SK-N-SH (cell line): ENCODE data around the gene SOX8. TPM values are rescaled to one million over a fixed set of nuclear protein-coding genes. Genes with fewer than 3 reads are reported as not detected.

Experiments used
- CTCF ChIA-PET: fragments of 300-600, 350-600 bp; formaldehyde crosslinking; extraction: SDS; loops from one replicate; lab custom pipeline; 2021; lab: Yijun Ruan, JAX
- POLR2A ChIA-PET: fragments of 350-600 bp; sonication (Branson Sonifier 250); formaldehyde crosslinking; extraction: SDS; loops from one replicate; lab custom pipeline; 2020; ENCODE audit warnings: antibody characterized with exemption, inconsistent platforms; lab: Yijun Ruan, JAX
- DNase-seq: peaks from one replicate; pipeline ENCODE4 v3.0.0; 2012
- H2AFZ ChIP-seq: fragments of 200-600 bp; sonication (generic); 2 replicates; pipeline ENCODE4 v1.8.1; 2016; ENCODE audit warnings: antibody characterized with exemption, mild to moderate bottlenecking, low read depth
- H3F3A ChIP-seq: fragments of 200-600 bp; sonication (generic); replicated peaks from 2 replicates; pipeline ENCODE3; 2016; ENCODE audit warnings: antibody characterized with exemption, mild to moderate bottlenecking; ENCODE audit not compliant: insufficient read depth
- H3K27ac ChIP-seq, 2 experiments: fragments of 200-500 bp in 1 of 2; fragments of 200-600 bp in 1 of 2; sonication (Bioruptor generic) in 1 of 2; sonication (generic), shearing (Covaris generic) in 1 of 2; 2 replicates each; pipeline versions ENCODE4 v1.5.1 to v1.6.1; 2014 to 2016; ENCODE audit warnings: low read depth in 2 of 2, inconsistent platforms in 1 of 2, low read length in 1 of 2, mild to moderate bottlenecking in 1 of 2, mixed read lengths in 1 of 2
- H3K27me3 ChIP-seq: fragments of 200-600 bp; sonication (generic), shearing (Covaris generic); 2 replicates; pipeline ENCODE4 v1.6.1; 2016; ENCODE audit warnings: mixed run types; ENCODE audit not compliant: insufficient read depth
- H3K36me3 ChIP-seq, 2 experiments: fragments of 200-500 bp in 1 of 2; fragments of 200-600 bp in 1 of 2; sonication (Bioruptor generic) in 1 of 2; sonication (generic) in 1 of 2; replicated peaks in 1 of 2; 2 replicates each; pipeline versions ENCODE3 to v1.5.1; 2014 to 2016; ENCODE audit warnings: low read length in 1 of 2, mild to moderate bottlenecking in 1 of 2; ENCODE audit not compliant: insufficient read depth in 2 of 2, control insufficient read depth in 1 of 2
- H3K4me1 ChIP-seq, 2 experiments: fragments of 200-500 bp in 1 of 2; fragments of 200-600 bp in 1 of 2; sonication (Bioruptor generic) in 1 of 2; sonication (generic), shearing (Covaris generic) in 1 of 2; 2 replicates each; pipeline versions ENCODE4 v1.5.1 to v1.6.1; 2014 to 2016; ENCODE audit warnings: low read depth in 1 of 2, low read length in 1 of 2, mixed run types in 1 of 2; ENCODE audit not compliant: insufficient read depth in 2 of 2, control insufficient read depth in 1 of 2
- H3K4me2 ChIP-seq: fragments of 200-600 bp; sonication (generic), shearing (Covaris generic); 2 replicates; pipeline ENCODE4 v1.6.1; 2017; ENCODE audit warnings: mixed run types
- H3K4me3 ChIP-seq, 2 experiments: fragments of 200-500 bp in 1 of 2; fragments of 200-600 bp in 1 of 2; sonication (Bioruptor generic) in 1 of 2; sonication (generic), shearing (Covaris generic) in 1 of 2; 2 replicates each; pipeline versions ENCODE4 v1.5.1 to v1.8.1; 2014 to 2016; ENCODE audit warnings: low read depth in 2 of 2, inconsistent platforms in 1 of 2, low read length in 1 of 2, mild to moderate bottlenecking in 1 of 2, mixed read lengths in 1 of 2, moderate library complexity in 1 of 2
- H3K79me2 ChIP-seq: fragments of 200-600 bp; sonication (generic); 2 replicates; pipeline ENCODE4 v1.8.1; 2017; ENCODE audit warnings: mild to moderate bottlenecking; ENCODE audit not compliant: insufficient read depth
- H3K9ac ChIP-seq: fragments of 200-600 bp; sonication (generic); 2 replicates; pipeline ENCODE4 v1.6.1; 2017; ENCODE audit warnings: mixed run types
- H3K9me2 ChIP-seq: fragments of 200-600 bp; sonication (generic); 2 replicates; pipeline ENCODE4 v1.6.1; 2017; ENCODE audit warnings: mixed run types
- H3K9me3 ChIP-seq: fragments of 200-600 bp; sonication (generic); 2 replicates; pipeline ENCODE4 v1.6.1; 2017; ENCODE audit warnings: mixed run types, mild to moderate bottlenecking, moderate library complexity
- H4K20me1 ChIP-seq: fragments of 200-600 bp; sonication (generic); 2 replicates; pipeline ENCODE4 v1.6.1; 2017; ENCODE audit warnings: mild to moderate bottlenecking, mixed run types; ENCODE audit not compliant: insufficient read depth
- EP300 ChIP-seq, 2 experiments: IDR thresholded peaks; 2 replicates each; pipeline versions ENCODE4 v1.4.0 to v1.6.1; 2012; ENCODE audit warnings: borderline replicate concordance in 1 of 2, low read depth in 1 of 2, low read length in 1 of 2
- FOSL2 ChIP-seq: IDR thresholded peaks from 2 replicates; pipeline ENCODE4 v1.4.0; 2012; ENCODE audit warnings: low read depth, mild to moderate bottlenecking, moderate library complexity, borderline replicate concordance
- MAX ChIP-seq: IDR thresholded peaks from 2 replicates; pipeline ENCODE4 v1.4.0; 2012; ENCODE audit warnings: low read depth
- NFIC ChIP-seq: IDR thresholded peaks from 2 replicates; pipeline ENCODE4 v1.4.0; 2012; ENCODE audit warnings: borderline replicate concordance
- POLR2AphosphoS5 ChIP-seq: IDR thresholded peaks from 2 replicates; pipeline ENCODE4 v1.6.1; 2012; ENCODE audit warnings: low read depth, low read length
- RXRA ChIP-seq: IDR thresholded peaks from 2 replicates; pipeline ENCODE4 v1.4.0; 2012; ENCODE audit warnings: low read depth, mild to moderate bottlenecking, borderline replicate concordance
- TCF12 ChIP-seq: IDR thresholded peaks from 2 replicates; pipeline ENCODE4 v1.4.0; 2012
- WGBS: methylation state at CpG from one replicate; pipeline ENCODE4 v1.1.6; 2017; ENCODE audit warnings: low lambda C conversion rate; 5-methylcytosine and 5-hydroxymethylcytosine counted together
- polyA plus RNA-seq, 3 experiments: library from polyadenylated mRNA; depleted of rRNA; stranded (reverse); fragments of >200 nt; gene quantifications; 2 replicates each; pipeline ENCODE4 v1.2.3, GENCODE V29; 2012
- TF ChIP-seq, protein P1 (sequence below): IDR thresholded peaks from 2 replicates; pipeline ENCODE4 v1.4.0; 2012; ENCODE audit warnings: low read depth, borderline replicate concordance
- TF ChIP-seq, protein P2 (sequence below): IDR thresholded peaks from 2 replicates; pipeline ENCODE4 v1.4.0; 2012; ENCODE audit warnings: low read depth, borderline replicate concordance
- TF ChIP-seq, protein P3 (sequence below): fragments of 150-350 bp; IDR thresholded peaks from 2 replicates; pipeline ENCODE4 v1.6.1; 2017; ENCODE audit warnings: antibody characterized with exemption, low read length, low read depth, borderline replicate concordance

SOX8 gene
- polyA plus RNA-seq, 1 of the 3 experiments (the other 2 are of a cell fraction) = not detected

DNA sequence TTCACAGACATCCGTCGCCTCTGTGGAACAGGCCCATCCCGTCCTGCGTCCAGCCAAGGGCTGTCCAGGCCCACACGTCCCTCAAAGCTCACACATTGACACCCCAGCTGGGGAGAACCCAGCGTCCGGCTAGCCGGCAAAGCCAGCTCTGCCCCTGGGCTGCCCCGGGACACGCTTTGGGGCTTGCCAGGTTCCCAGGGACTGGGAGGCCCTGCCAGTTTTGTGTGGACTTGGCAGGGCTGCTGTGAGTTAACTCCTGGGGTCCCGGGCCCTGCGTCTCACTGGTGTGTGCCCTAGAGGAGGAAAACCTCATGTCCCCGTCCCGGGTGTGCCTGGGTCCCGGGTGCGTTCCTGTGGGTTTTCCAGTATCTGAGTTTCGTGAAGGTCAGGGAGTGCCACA, 6.3 kb downstream of the SOX8 start:
- TF ChIP-seq, protein P1, sequence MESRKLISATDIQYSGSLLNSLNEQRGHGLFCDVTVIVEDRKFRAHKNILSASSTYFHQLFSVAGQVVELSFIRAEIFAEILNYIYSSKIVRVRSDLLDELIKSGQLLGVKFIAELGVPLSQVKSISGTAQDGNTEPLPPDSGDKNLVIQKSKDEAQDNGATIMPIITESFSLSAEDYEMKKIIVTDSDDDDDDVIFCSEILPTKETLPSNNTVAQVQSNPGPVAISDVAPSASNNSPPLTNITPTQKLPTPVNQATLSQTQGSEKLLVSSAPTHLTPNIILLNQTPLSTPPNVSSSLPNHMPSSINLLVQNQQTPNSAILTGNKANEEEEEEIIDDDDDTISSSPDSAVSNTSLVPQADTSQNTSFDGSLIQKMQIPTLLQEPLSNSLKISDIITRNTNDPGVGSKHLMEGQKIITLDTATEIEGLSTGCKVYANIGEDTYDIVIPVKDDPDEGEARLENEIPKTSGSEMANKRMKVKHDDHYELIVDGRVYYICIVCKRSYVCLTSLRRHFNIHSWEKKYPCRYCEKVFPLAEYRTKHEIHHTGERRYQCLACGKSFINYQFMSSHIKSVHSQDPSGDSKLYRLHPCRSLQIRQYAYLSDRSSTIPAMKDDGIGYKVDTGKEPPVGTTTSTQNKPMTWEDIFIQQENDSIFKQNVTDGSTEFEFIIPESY = no peak
- TF ChIP-seq, protein P2, sequence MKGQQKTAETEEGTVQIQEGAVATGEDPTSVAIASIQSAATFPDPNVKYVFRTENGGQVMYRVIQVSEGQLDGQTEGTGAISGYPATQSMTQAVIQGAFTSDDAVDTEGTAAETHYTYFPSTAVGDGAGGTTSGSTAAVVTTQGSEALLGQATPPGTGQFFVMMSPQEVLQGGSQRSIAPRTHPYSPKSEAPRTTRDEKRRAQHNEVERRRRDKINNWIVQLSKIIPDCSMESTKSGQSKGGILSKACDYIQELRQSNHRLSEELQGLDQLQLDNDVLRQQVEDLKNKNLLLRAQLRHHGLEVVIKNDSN = no peak
- H3K4me1 ChIP-seq = no peaks in the 10 kb centered on the region
- no peak overlapping the region for H2AFZ ChIP-seq
- H3K9me3 ChIP-seq = no peaks in the 10 kb centered on the region
- ChIA-PET POLR2A (no interaction called here), CTCF (interaction anchor here (2.1 kb wide), 1 partner anchor 69 kb away, joined by 6 read pairs; no protein-coding TSS in a partner anchor)
- no peaks in the 10 kb centered on the region for H3K9me2 ChIP-seq
- H3K27ac ChIP-seq = no peak overlapping the region
- peaks cover 95% of the 10 kb centered on the region for H3K27me3 ChIP-seq
- H3K79me2 ChIP-seq = no peaks in the 10 kb centered on the region
- no peaks in the 10 kb centered on the region for H3K36me3 ChIP-seq
- 38% methylated on average over 11 of the region's 17 CpGs for WGBS
- H4K20me1 ChIP-seq = peaks cover 9% of the 10 kb centered on the region; the same call in 1 of the 2 replicates
- peak; percentile 32 for DNase-seq
- no peak overlapping the region for H3K4me3 ChIP-seq
- no peak overlapping the region for H3K4me2 ChIP-seq
- H3K9ac ChIP-seq = no peak overlapping the region
- H3F3A ChIP-seq = peaks cover 3% of the 10 kb centered on the region

DNA sequence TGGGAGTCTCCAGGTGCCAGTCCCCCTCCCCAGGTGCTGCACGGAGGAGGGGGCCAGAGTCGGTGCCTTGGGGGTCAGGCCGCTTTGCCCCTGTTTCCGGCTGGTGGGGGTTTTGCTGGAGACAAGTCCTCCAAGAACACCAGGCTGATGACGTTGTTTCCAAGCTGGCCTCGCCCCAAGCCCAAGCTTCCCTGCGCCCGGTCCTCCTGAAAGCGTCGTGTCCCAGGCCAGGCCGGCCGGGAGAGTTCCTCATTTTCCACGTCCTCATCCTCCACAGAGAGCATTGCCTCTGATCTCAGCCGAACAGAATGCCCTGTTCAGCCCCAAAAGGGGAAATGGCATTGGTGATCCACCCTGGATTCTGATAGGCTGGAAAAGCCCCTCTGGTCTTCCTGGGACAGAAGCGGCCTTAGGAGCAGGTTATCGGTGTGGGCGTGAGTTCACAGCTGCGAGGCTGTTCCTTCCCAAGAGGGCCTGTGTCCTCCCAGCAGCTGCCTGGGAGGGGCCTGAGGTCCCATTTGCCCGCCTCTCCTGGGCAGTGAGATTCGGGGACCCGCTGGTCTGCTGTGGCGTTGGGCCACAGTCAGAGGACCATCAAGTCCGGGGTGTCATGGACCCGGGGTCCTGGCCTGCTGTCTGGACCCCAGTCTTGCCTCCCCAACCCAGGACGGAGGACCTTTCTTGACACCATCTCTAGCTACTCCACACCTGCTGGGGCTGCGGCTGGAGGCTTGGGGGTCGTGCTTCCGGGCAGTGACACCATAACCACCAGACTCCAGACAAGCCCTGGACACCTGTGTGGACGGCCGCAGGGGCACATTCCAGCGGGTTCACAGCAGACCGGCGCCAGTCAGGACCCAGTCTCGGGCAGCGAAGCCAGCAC, 7.1 kb downstream of the SOX8 start:
- Histone ChIP-seq H3K79me2 (no peaks in the 10 kb centered on the region), H3K4me1 (no peaks in the 10 kb centered on the region), H4K20me1 (0 out of 2 replicates have a peak, but pooled peaks cover 4% of the 10 kb centered on the region), H2AFZ (no peak overlapping the region), H3K9ac (no peak overlapping the region), H3K9me3 (no peaks in the 10 kb centered on the region), H3K27ac (no peak overlapping the region), H3K36me3 (no peaks in the 10 kb centered on the region), H3F3A (peaks cover 3% of the 10 kb centered on the region), H3K4me2 (no peak overlapping the region), H3K9me2 (no peaks in the 10 kb centered on the region), H3K4me3 (no peak overlapping the region), H3K27me3 (peaks cover 92% of the 10 kb centered on the region)
- ChIA-PET CTCF (interaction anchor here (2.1 kb wide), 1 partner anchor 68 kb away, joined by 6 read pairs; no protein-coding TSS in a partner anchor), POLR2A (no interaction called here)
- 47% methylated on average over 23 of the region's 35 CpGs for WGBS
- DNase-seq = no peak
- no peak for TF ChIP-seq FOSL2
- no peak for TF ChIP-seq TCF12
- TF ChIP-seq NFIC = no peak
- TF ChIP-seq EP300 (IDR thresholded peaks at IDR 0.05; ENCODE audit: borderline replicate concordance in 1 of 2, low read depth in 1 of 2, low read length in 1 of 2) = no peak
- no peak for TF ChIP-seq RXRA
- TF ChIP-seq MAX = no peak
- TF ChIP-seq, protein P1 = no peak
- TF ChIP-seq POLR2AphosphoS5 = no peak
- TF ChIP-seq, protein P3, sequence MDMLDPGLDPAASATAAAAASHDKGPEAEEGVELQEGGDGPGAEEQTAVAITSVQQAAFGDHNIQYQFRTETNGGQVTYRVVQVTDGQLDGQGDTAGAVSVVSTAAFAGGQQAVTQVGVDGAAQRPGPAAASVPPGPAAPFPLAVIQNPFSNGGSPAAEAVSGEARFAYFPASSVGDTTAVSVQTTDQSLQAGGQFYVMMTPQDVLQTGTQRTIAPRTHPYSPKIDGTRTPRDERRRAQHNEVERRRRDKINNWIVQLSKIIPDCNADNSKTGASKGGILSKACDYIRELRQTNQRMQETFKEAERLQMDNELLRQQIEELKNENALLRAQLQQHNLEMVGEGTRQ = no peak
